Activated CD4-positive, alpha-beta T cell treated with anti-CD3 and anti-CD28 coated beads, Interleukin-10, Interleukin-2, amounts not matched to agents 100 ng/mL and 50 ng/mL, durations not matched to agents 16 hours and 8 hours (primary cell): ENCODE results near the gene KRTAP4-6.
"Not testable (repeated sequence)": the region's sequence is repeated elsewhere in the genome, so short reads cannot be mapped to it uniquely, and the experiment has no call there.

Experiments used
- DNase-seq: peaks from one replicate; pipeline ENCODE4 v3.0.0-alpha.2; 2020

Gene KRTAP4-6

GRCh38 chr17:41104386-41105038, 35.8 kb downstream of the KRTAP4-6 start:
- not testable (repeated sequence) for DNase-seq

- no peak for DNase-seq
Observed at GRCh38 chr17:41103896-41104295, 36.4 kb downstream of the KRTAP4-6 start.

- DNase-seq: no peak
Observed at GRCh38 chr17:41101586-41102259, 38.6 kb downstream of the KRTAP4-6 start, which contains the start of gene KRTAP4-16. TSS of gene KRTAP4-16 (minus strand) at chr17:41102209. CDS start at chr17:41102209, 0 bp downstream.

GRCh38 chr17:41099682-41100480, 40.5 kb downstream of the KRTAP4-6 start:
- not testable (repeated sequence) for DNase-seq

- DNase-seq: no peak
Observed at GRCh38 chr17:41098481-41098880, 41.9 kb downstream of the KRTAP4-6 start.

- no peak for DNase-seq
Observed at GRCh38 chr17:41098042-41098441, 42.3 kb downstream of the KRTAP4-6 start, which contains the start of gene KRTAP4-8. TSS of gene KRTAP4-8 (minus strand) at chr17:41098142. CDS start at chr17:41098084, 58 bp downstream.

- no peak for DNase-seq
Observed at GRCh38 chr17:41096055-41096454, 44.3 kb downstream of the KRTAP4-6 start.
